GM12878 (cell line): ENCODE results near the gene SHROOM1. TPM values are rescaled to one million over a fixed set of nuclear protein-coding genes. Genes with fewer than 3 reads are reported as not detected.

Source experiments
- ATAC-seq: fragments of 200-7000 bp; cut with Tn5 transposase; 3 replicates; pipeline ENCODE4 v1.9.1; 2020; ENCODE audit warnings: mild to moderate bottlenecking, moderate library complexity
- BruUV-seq: library from RNA; stranded (reverse); fragments of 400-500 nt; replicated peaks from 2 replicates; lab custom pipeline; 2021; lab: Mats Ljungman, UMichigan
- CTCF ChIA-PET: fragments of 300-600 bp; sonication (Branson Sonifier 250); formaldehyde crosslinking; extraction: SDS; loops from one replicate; lab custom pipeline; 2021; ENCODE audit warnings: inconsistent platforms; lab: Yijun Ruan, JAX
- POLR2A ChIA-PET: fragments of 350-600 bp; formaldehyde crosslinking; extraction: SDS; loops from one replicate; lab custom pipeline; 2021; ENCODE audit warnings: inconsistent platforms; lab: Charles Lee
- RAD21 ChIA-PET: fragments of 300-600 bp; sonication (Branson Sonifier 250); formaldehyde crosslinking; loops from one replicate; lab custom pipeline; 2023; ENCODE audit warnings: antibody characterized with exemption; ENCODE audit not compliant: unreplicated experiment; lab: Charles Lee
- SMC1A ChIA-PET: fragments of 300-600 bp; sonication (Branson Sonifier 250); formaldehyde crosslinking; loops from one replicate; lab custom pipeline; 2023; ENCODE audit not compliant: unreplicated experiment, uncharacterized antibody; lab: Charles Lee
- DNase-seq: peaks from one replicate; pipeline ENCODE4 v3.0.0-alpha.2; 2011; ENCODE audit warnings: low read depth, low spot score
- FAIRE-seq: peaks from 3 replicates; lab custom pipeline; 2011; peaks lifted over from hg19 to GRCh38; lab: Jason Lieb, UNC
- H2AFZ ChIP-seq: 2 replicates; pipeline ENCODE4 v1.6.0; 2011; ENCODE audit warnings: low read depth, low read length, control low read depth; ENCODE audit not compliant: control insufficient read depth
- H3K27ac ChIP-seq: 2 replicates; pipeline ENCODE4 v1.5.1; 2011; ENCODE audit warnings: control low read depth; ENCODE audit not compliant: control insufficient read depth, insufficient read depth
- H3K27me3 ChIP-seq, 2 experiments: replicated peaks in 1 of 2; 2 replicates each; pipeline versions ENCODE4 v1.6.0 to v1.6.1; 2011; ENCODE audit warnings: low read length in 1 of 2; ENCODE audit not compliant: control insufficient read depth in 2 of 2, insufficient read depth in 2 of 2
- H3K36me3 ChIP-seq, 2 experiments: 2 replicates each; pipeline ENCODE4 v1.5.1; 2011; ENCODE audit warnings: low read length in 1 of 2; ENCODE audit not compliant: control insufficient read depth in 2 of 2, insufficient read depth in 2 of 2
- H3K4me1 ChIP-seq: 2 replicates; pipeline ENCODE4 v1.6.1; 2011; ENCODE audit warnings: mild to moderate bottlenecking, low read length, moderate library complexity, mixed read lengths; ENCODE audit not compliant: control insufficient read depth, insufficient read depth
- H3K4me2 ChIP-seq: 2 replicates; pipeline ENCODE4 v1.6.0; 2011; ENCODE audit warnings: control low read depth; ENCODE audit not compliant: control insufficient read depth, insufficient read depth
- H3K4me3 ChIP-seq: fragments of 200-600 bp; sonication (generic); 2 replicates; pipeline ENCODE4 v1.5.1; 2016
- H3K79me2 ChIP-seq: 2 replicates; pipeline ENCODE4 v1.6.0; 2011; ENCODE audit warnings: low read length; ENCODE audit not compliant: control insufficient read depth, insufficient read depth
- H3K9ac ChIP-seq: 2 replicates; pipeline ENCODE4 v1.8.0; 2011; ENCODE audit warnings: low read length, control low read depth, mixed read lengths; ENCODE audit not compliant: control insufficient read depth, insufficient read depth
- H3K9me3 ChIP-seq: replicated peaks from 3 replicates; pipeline ENCODE4 v1.5.1; 2011; ENCODE audit warnings: mild to moderate bottlenecking, low read length; ENCODE audit not compliant: control insufficient read depth, insufficient read depth
- H4K20me1 ChIP-seq: 2 replicates; pipeline ENCODE4 v1.6.0; 2011; ENCODE audit not compliant: control insufficient read depth, insufficient read depth
- BCLAF1 ChIP-seq: fragments of 450-650 bp; IDR thresholded peaks from 2 replicates; pipeline ENCODE4 v1.6.1; 2017; ENCODE audit warnings: antibody characterized with exemption, mild to moderate bottlenecking, moderate library complexity
- CHD2 ChIP-seq: IDR thresholded peaks from 2 replicates; pipeline ENCODE4 v1.6.1; 2011; ENCODE audit warnings: low read depth, low read length, improper control_type of control experiment, borderline replicate concordance
- EGR1 ChIP-seq, 2 experiments: IDR thresholded peaks; 1 replicate in 1 of 2; 2 replicates in 1 of 2; pipeline ENCODE4 v1.6.1; 2011 to 2012; ENCODE audit warnings: low read depth in 2 of 2, low read length in 2 of 2, borderline replicate concordance in 1 of 2, mild to moderate bottlenecking in 1 of 2, moderate library complexity in 1 of 2
- HDGF ChIP-seq: fragments of 450-650 bp; IDR thresholded peaks from 2 replicates; pipeline ENCODE4 v1.6.1; 2016; ENCODE audit warnings: antibody characterized with exemption
- JUND ChIP-seq: IDR thresholded peaks from 2 replicates; pipeline ENCODE4 v1.6.1; 2012; ENCODE audit warnings: low read depth, mild to moderate bottlenecking, low read length, improper control_type of control experiment, moderate library complexity
- NBN ChIP-seq: fragments of 450-650 bp; IDR thresholded peaks from 2 replicates; pipeline ENCODE4 v1.6.1; 2016
- PBX3 ChIP-seq: IDR thresholded peaks from 2 replicates; pipeline ENCODE4 v1.6.1; 2011; ENCODE audit warnings: mild to moderate bottlenecking, low read depth, low read length, moderate library complexity; ENCODE audit not compliant: insufficient replicate concordance
- RAD51 ChIP-seq: fragments of 450-650 bp; IDR thresholded peaks from 2 replicates; pipeline ENCODE4 v1.6.1; 2016; ENCODE audit warnings: moderate library complexity, mild to moderate bottlenecking, inconsistent platforms
- STAT3 ChIP-seq: IDR thresholded peaks from 2 replicates; pipeline ENCODE4 v1.6.1; 2011; ENCODE audit warnings: low read depth, low read length, improper control_type of control experiment
- ZNF592 ChIP-seq: fragments of 450-650 bp; IDR thresholded peaks from 2 replicates; pipeline ENCODE4 v1.6.1; 2017; ENCODE audit warnings: mild to moderate bottlenecking, moderate library complexity
- WGBS: methylation state at CpG from one replicate; pipeline ENCODE4 v1.1.6; 2016; ENCODE audit warnings: low lambda C conversion rate; ENCODE audit not compliant: insufficient replicate concordance, insufficient coverage; ENCODE audit errors: missing lambda C conversion rate; 5-methylcytosine and 5-hydroxymethylcytosine counted together
- in situ Hi-C: fragments of 300-500 bp; cut with MboI; formaldehyde crosslinking; loops from 9 replicates; pipeline ENCODE4 v1.14.3; 2018; ENCODE audit warnings: mixed read lengths
- intact Hi-C: fragments of 100-400 bp; cut with micrococcal nuclease; formaldehyde crosslinking; loops from one replicate; pipeline ENCODE4 v1.14.2; 2022; ENCODE audit not compliant: unreplicated experiment
- polyA plus RNA-seq, 11 experiments: library from polyadenylated mRNA; depleted of rRNA in 4 of 11; unstranded in 6 of 11; stranded (reverse) in 5 of 11; fragments of >200 nt; fragmentation: Nextera tagmentation in 4 of 11; fragmentation: Illumina TruSeq in 1 of 11; extraction: Ambion mirVana in 4 of 11; extraction: Trizol in 1 of 11; gene quantifications; 1 replicate in 1 of 11; 2 replicates in 10 of 11; pipeline versions ENCODE4 v1.2.1 to v1.2.3, GENCODE V29; 2011 to 2016; ENCODE audit warnings: inconsistent platforms in 2 of 11, missing spikeins in 2 of 11, low read depth in 1 of 11
- total RNA-seq, 4 experiments: library from RNA; depleted of rRNA in 3 of 4; stranded (reverse); fragments of >200 nt in 3 of 4; fragmentation: Illumina TruSeq in 1 of 4; extraction: Trizol in 1 of 4; gene quantifications; 2 replicates each; pipeline versions ENCODE4 v1.2.1 to v1.2.3, GENCODE V29; 2013 to 2021
- TF ChIP-seq, protein P1 (sequence below): fragments of 450-650 bp; IDR thresholded peaks from 2 replicates; pipeline ENCODE4 v1.6.1; 2018; ENCODE audit warnings: mild to moderate bottlenecking, low read depth, moderate library complexity; ENCODE audit not compliant: partially characterized antibody

Gene SHROOM1
- total and polyA plus RNA-seq, 10 of the 15 experiments (the other 5 are each of a cell fraction or from before 2014, with no cell fraction given) = 0.05 to 3.9 (median 1.3) TPM

GRCh38 chr5:132800545-132800944 lies 29.9 kb downstream of the SHROOM1 start:
- Histone ChIP-seq H3K9me3 (no peaks in the 10 kb centered on the region; the same call in 2 of the 3 replicates), H2AFZ (no peak overlapping the region), H3K4me1 (no peaks in the 10 kb centered on the region), H3K4me2 (no peak overlapping the region), H3K4me3 (no peak overlapping the region), H3K27ac (no peak overlapping the region), H3K27me3 (no peaks in the 10 kb centered on the region), H4K20me1 (no peaks in the 10 kb centered on the region), H3K9ac (no peak overlapping the region), H3K36me3 (no peaks in the 10 kb centered on the region), H3K79me2 (no peaks in the 10 kb centered on the region)
- POLR2A ChIA-PET = interaction anchor here (0.9 to 1.7 kb wide), 3 partner anchors 23 to 67 kb away, joined by 3 to 5 read pairs (median 5); partner anchors contain the start of gene SEPTIN8
- RAD21 ChIA-PET = interaction anchor here (0.8 to 2.9 kb wide), 10 partner anchors 13 to 273 kb away, joined by 3 to 27 read pairs (median 8); partner anchors contain the start of gene SOWAHA
- 42% methylated on average over 2 of the region's 2 CpGs for WGBS
- SMC1A ChIA-PET = interaction anchor here (1.0 to 5.5 kb wide), 12 partner anchors 8 to 294 kb away, joined by 4 to 44 read pairs (median 8); partner anchors contain the start of genes KIF3A and SEPTIN8
- BruUV-seq = no TSS peak
- intact Hi-C loops (no loop called here), in situ Hi-C loops (no loop called here)
- DNase-seq (no peak), FAIRE-seq (no peak), ATAC-seq (no peak)
- CTCF ChIA-PET = interaction anchor here (0.7 to 5.8 kb wide), 9 partner anchors 8 to 298 kb away, joined by 3 to 50 read pairs (median 7); partner anchors contain the start of genes CCNI2 and IL13
- TF ChIP-seq STAT3 (no peak), NBN (no peak), ZNF592 (no peak), PBX3 (no peak), HDGF (no peak), EGR1 (IDR thresholded peaks at IDR 0.05; ENCODE audit: borderline replicate concordance in 1 of 2, low read depth in 2 of 2, low read length in 2 of 2) (no peak), RAD51 (no peak), BCLAF1 (no peak), JUND (no peak), CHD2 (no peak)
- TF ChIP-seq, protein P1, sequence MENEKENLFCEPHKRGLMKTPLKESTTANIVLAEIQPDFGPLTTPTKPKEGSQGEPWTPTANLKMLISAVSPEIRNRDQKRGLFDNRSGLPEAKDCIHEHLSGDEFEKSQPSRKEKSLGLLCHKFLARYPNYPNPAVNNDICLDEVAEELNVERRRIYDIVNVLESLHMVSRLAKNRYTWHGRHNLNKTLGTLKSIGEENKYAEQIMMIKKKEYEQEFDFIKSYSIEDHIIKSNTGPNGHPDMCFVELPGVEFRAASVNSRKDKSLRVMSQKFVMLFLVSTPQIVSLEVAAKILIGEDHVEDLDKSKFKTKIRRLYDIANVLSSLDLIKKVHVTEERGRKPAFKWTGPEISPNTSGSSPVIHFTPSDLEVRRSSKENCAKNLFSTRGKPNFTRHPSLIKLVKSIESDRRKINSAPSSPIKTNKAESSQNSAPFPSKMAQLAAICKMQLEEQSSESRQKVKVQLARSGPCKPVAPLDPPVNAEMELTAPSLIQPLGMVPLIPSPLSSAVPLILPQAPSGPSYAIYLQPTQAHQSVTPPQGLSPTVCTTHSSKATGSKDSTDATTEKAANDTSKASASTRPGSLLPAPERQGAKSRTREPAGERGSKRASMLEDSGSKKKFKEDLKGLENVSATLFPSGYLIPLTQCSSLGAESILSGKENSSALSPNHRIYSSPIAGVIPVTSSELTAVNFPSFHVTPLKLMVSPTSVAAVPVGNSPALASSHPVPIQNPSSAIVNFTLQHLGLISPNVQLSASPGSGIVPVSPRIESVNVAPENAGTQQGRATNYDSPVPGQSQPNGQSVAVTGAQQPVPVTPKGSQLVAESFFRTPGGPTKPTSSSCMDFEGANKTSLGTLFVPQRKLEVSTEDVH = no peak
